Activated CD4-positive, alpha-beta T cell treated with anti-CD3 and anti-CD28 coated beads for 36 hours (primary cell): Measurements from ENCODE around the gene AP5Z1. TPM values are rescaled to one million over a fixed set of nuclear protein-coding genes. Genes with fewer than 3 reads are reported as not detected.

Source experiments
- ATAC-seq: fragments of 200-7000 bp; cut with Tn5 transposase; one replicate; pipeline ENCODE4 v1.10.0; 2021; ENCODE audit warnings: mild to moderate bottlenecking, moderate library complexity
- CTCF ChIA-PET: fragments of 350-600 bp; sonication (Branson Sonifier 250); formaldehyde crosslinking; loops from one replicate; lab custom pipeline; 2021; ENCODE audit warnings: antibody characterized with exemption; lab: Charles Lee
- POLR2A ChIA-PET: fragments of 350-600 bp; sonication (Branson Sonifier 250); formaldehyde crosslinking; loops from one replicate; lab custom pipeline; 2021; ENCODE audit warnings: antibody characterized with exemption, inconsistent platforms; lab: Charles Lee
- DNase-seq: peaks from one replicate; pipeline ENCODE4 v3.0.0-alpha.2; 2020
- H3K27ac Mint-ChIP-seq: one replicate; pipeline ENCODE4 v1.8.0; 2021; ENCODE audit warnings: mixed read lengths
- H3K27me3 Mint-ChIP-seq: one replicate; pipeline ENCODE4 v1.8.0; 2021; ENCODE audit warnings: mixed read lengths
- H3K36me3 Mint-ChIP-seq: one replicate; pipeline ENCODE4 v1.8.0; 2021; ENCODE audit warnings: low read depth, mixed read lengths
- H3K4me1 Mint-ChIP-seq: one replicate; pipeline ENCODE4 v1.8.0; 2021; ENCODE audit warnings: mixed read lengths
- H3K4me3 Mint-ChIP-seq: one replicate; pipeline ENCODE4 v1.8.0; 2021; ENCODE audit warnings: mild to moderate bottlenecking, moderate library complexity, mixed read lengths
- H3K9me3 Mint-ChIP-seq: one replicate; pipeline ENCODE4 v1.8.0; 2021; ENCODE audit warnings: low read depth, mixed read lengths
- intact Hi-C, 2 experiments: fragments of 100-400 bp; cut with DNase I in 1 of 2; cut with micrococcal nuclease in 1 of 2; formaldehyde crosslinking; loops; one replicate each; pipeline versions ENCODE4 v1.14.2 to v1.15.1; 2022 to 2024; cut with DNase I, micrococcal nuclease
- total RNA-seq, 2 experiments: library from RNA; stranded (reverse); gene quantifications; one replicate each; pipeline ENCODE4 v1.2.3, GENCODE V29; 2021

The AP5Z1 gene
- total RNA-seq, 2 experiments from 2014 or later = 21.0 to 26.4 TPM

GRCh38 chr7:4782333-4783291, 7.2 kb downstream of the AP5Z1 start:
- H3K27ac Mint-ChIP-seq = no peak overlapping the region
- DNase-seq (no peak), ATAC-seq (no peak)
- peaks cover 15% of the 10 kb centered on the region for H3K36me3 Mint-ChIP-seq
- intact Hi-C loops = no loop called here
- peaks cover 11% of the 10 kb centered on the region for H3K4me1 Mint-ChIP-seq
- POLR2A ChIA-PET = no interaction called here
- H3K27me3 Mint-ChIP-seq = no peaks in the 10 kb centered on the region
- no peaks in the 10 kb centered on the region for H3K9me3 Mint-ChIP-seq
- H3K4me3 Mint-ChIP-seq = no peak overlapping the region
- CTCF ChIA-PET = no interaction called here

- no peak overlapping the region for H3K4me3 Mint-ChIP-seq
- POLR2A ChIA-PET = no interaction called here
These were observed 7.8 kb downstream of the AP5Z1 start for GRCh38 chr7:4783292-4783652.

GRCh38 chr7:4783762-4784351, 8.4 kb downstream of the AP5Z1 start:
- intact Hi-C loops = no loop called here
- DNase-seq = no peak
- ATAC-seq = no peak
- no peaks in the 10 kb centered on the region for H3K27me3 Mint-ChIP-seq
- ChIA-PET POLR2A (no interaction called here), CTCF (no interaction called here)
- peaks cover 1% of the 10 kb centered on the region for H3K4me1 Mint-ChIP-seq
- no peak overlapping the region for H3K27ac Mint-ChIP-seq
- H3K36me3 Mint-ChIP-seq = peaks cover 12% of the 10 kb centered on the region
- no peak overlapping the region for H3K4me3 Mint-ChIP-seq
- no peaks in the 10 kb centered on the region for H3K9me3 Mint-ChIP-seq

More at GRCh38 chr7:4783292-4783652, 7.8 kb downstream of the AP5Z1 start:
- no peak overlapping the region for H3K27ac Mint-ChIP-seq
- H3K36me3 Mint-ChIP-seq = peaks cover 15% of the 10 kb centered on the region
- H3K9me3 Mint-ChIP-seq = no peaks in the 10 kb centered on the region
- intact Hi-C loops = no loop called here
- DNase-seq = no peak
- CTCF ChIA-PET = no interaction called here
- H3K27me3 Mint-ChIP-seq = no peaks in the 10 kb centered on the region
- H3K4me1 Mint-ChIP-seq = peaks cover 4% of the 10 kb centered on the region
- no peak for ATAC-seq

GRCh38 chr7:4784799-4785198, 9.4 kb downstream of the AP5Z1 start:
- CTCF ChIA-PET = no interaction called here
- Mint-ChIP-seq H3K9me3 (no peaks in the 10 kb centered on the region), H3K27ac (no peak overlapping the region), H3K4me3 (no peak overlapping the region), H3K36me3 (peaks cover 11% of the 10 kb centered on the region), H3K4me1 (no peaks in the 10 kb centered on the region), H3K27me3 (no peaks in the 10 kb centered on the region)
- ATAC-seq (no peak), DNase-seq (no peak)
- intact Hi-C loops = no loop called here
- POLR2A ChIA-PET = interaction anchor here (0.7 kb wide), 1 partner anchor 10 kb away, joined by 3 read pairs; the partner anchor contains the start of gene AP5Z1

GRCh38 chr7:4785371-4785770, 9.9 kb downstream of the AP5Z1 start:
- ChIA-PET CTCF (no interaction called here), POLR2A (no interaction called here)
- no peak overlapping the region for H3K4me3 Mint-ChIP-seq
- DNase-seq (no peak), ATAC-seq (no peak)
- intact Hi-C loops = no loop called here
- H3K9me3 Mint-ChIP-seq = no peaks in the 10 kb centered on the region
- H3K27ac Mint-ChIP-seq = no peak overlapping the region
- no peaks in the 10 kb centered on the region for H3K4me1 Mint-ChIP-seq
- H3K36me3 Mint-ChIP-seq = peaks cover 13% of the 10 kb centered on the region
- no peaks in the 10 kb centered on the region for H3K27me3 Mint-ChIP-seq

- ChIA-PET CTCF (no interaction called here), POLR2A (no interaction called here)
- Mint-ChIP-seq H3K4me3 (no peak overlapping the region), H3K36me3 (peaks cover 14% of the 10 kb centered on the region), H3K27me3 (no peaks in the 10 kb centered on the region), H3K27ac (no peak overlapping the region), H3K9me3 (no peaks in the 10 kb centered on the region), H3K4me1 (no peaks in the 10 kb centered on the region)
- DNase-seq = no peak
- ATAC-seq = no peak
- intact Hi-C loops = no loop called here
These were observed 10.6 kb downstream of the AP5Z1 start for GRCh38 chr7:4786015-4786414.

GRCh38 chr7:4787541-4787940, 12.1 kb downstream of the AP5Z1 start:
- no peak overlapping the region for H3K27ac Mint-ChIP-seq
- POLR2A ChIA-PET = no interaction called here
- H3K27me3 Mint-ChIP-seq = no peaks in the 10 kb centered on the region
- CTCF ChIA-PET = interaction anchor here (0.6 kb wide), 1 partner anchor 300 kb away, joined by 3 read pairs; no protein-coding TSS in a partner anchor
- H3K9me3 Mint-ChIP-seq = no peaks in the 10 kb centered on the region
- intact Hi-C loops = no loop called here
- H3K36me3 Mint-ChIP-seq = peaks cover 14% of the 10 kb centered on the region
- H3K4me3 Mint-ChIP-seq = no peak overlapping the region
- no peak for DNase-seq
- ATAC-seq = no peak
- peaks cover 2% of the 10 kb centered on the region for H3K4me1 Mint-ChIP-seq

GRCh38 chr7:4787947-4788626, 12.7 kb downstream of the AP5Z1 start:
- ATAC-seq (no peak), DNase-seq (no peak)
- Mint-ChIP-seq H3K36me3 (peaks cover 14% of the 10 kb centered on the region), H3K9me3 (no peaks in the 10 kb centered on the region), H3K27ac (no peak overlapping the region), H3K27me3 (no peaks in the 10 kb centered on the region), H3K4me3 (no peak overlapping the region), H3K4me1 (peaks cover 2% of the 10 kb centered on the region)
- intact Hi-C loops = no loop called here
- ChIA-PET POLR2A (no interaction called here), CTCF (interaction anchor here (0.6 kb wide), 1 partner anchor 299 kb away, joined by 3 read pairs; no protein-coding TSS in a partner anchor)

GRCh38 chr7:4788627-4789189, 13.3 kb downstream of the AP5Z1 start:
- Mint-ChIP-seq H3K4me3 (no peak overlapping the region), H3K4me1 (peaks cover 2% of the 10 kb centered on the region), H3K27ac (no peak overlapping the region), H3K36me3 (peaks cover 14% of the 10 kb centered on the region), H3K27me3 (no peaks in the 10 kb centered on the region), H3K9me3 (no peaks in the 10 kb centered on the region)
- ChIA-PET POLR2A (no interaction called here), CTCF (interaction anchor here (0.6 to 1.2 kb wide), 2 partner anchors 9 to 12 kb away, joined by 3 to 4 read pairs; no protein-coding TSS in a partner anchor)
- DNase-seq (no peak), ATAC-seq (no peak)
- intact Hi-C loops = no loop called here

GRCh38 chr7:4789194-4790077, 14.0 kb downstream of the AP5Z1 start:
- Mint-ChIP-seq H3K9me3 (no peaks in the 10 kb centered on the region), H3K27ac (no peak overlapping the region), H3K36me3 (peaks cover 14% of the 10 kb centered on the region), H3K4me1 (peaks cover 6% of the 10 kb centered on the region), H3K27me3 (no peaks in the 10 kb centered on the region), H3K4me3 (no peak overlapping the region)
- CTCF ChIA-PET = interaction anchor here (0.6 to 1.2 kb wide), 2 partner anchors 8 to 13 kb away, joined by 3 to 4 read pairs; no protein-coding TSS in a partner anchor
- DNase-seq (no peak), ATAC-seq (no peak)
- POLR2A ChIA-PET = no interaction called here
- intact Hi-C loops = loop anchor here in 1 of 2 experiments (5.0 kb wide), 1 partner anchor 1947 kb away; the partner anchor contains the start of gene GNA12
